Measurements from ENCODE around the gene TNIK. TPM values are rescaled to one million over a fixed set of nuclear protein-coding genes. Genes with fewer than 3 reads are reported as not detected.

TNIK gene
- polyA plus RNA-seq, 1 of the 3 experiments (the other 2 are of a cell fraction) = 19.4 TPM

- no peak for TF ChIP-seq USF2 (IDR thresholded peaks at IDR 0.05; ENCODE audit: borderline replicate concordance, low read depth, low read length)
- TF ChIP-seq PBX3 (IDR thresholded peaks at IDR 0.05) = no peak
- no peak for TF ChIP-seq GABPA (IDR thresholded peaks at IDR 0.05; ENCODE audit: low read depth)
- peak overlapping the region in 1 of 2 experiments; percentile 92; a peak in 2 of 4 replicates for H3K27ac ChIP-seq (ENCODE audit: low read depth in 2 of 2, low read length in 1 of 2)
- H3K27me3 ChIP-seq (ENCODE audit: insufficient read depth) = no peaks in the 10 kb centered on the region
- no peak overlapping the region for H3K9ac ChIP-seq
- H3K4me3 ChIP-seq (ENCODE audit: low read depth in 2 of 2, low read length in 1 of 2) = no peak overlapping the region
- H3K4me1 ChIP-seq (ENCODE audit: control insufficient read depth in 1 of 2, insufficient read depth in 2 of 2, low read depth in 1 of 2, low read length in 1 of 2) = peaks cover 0 to 7% of the 10 kb centered on the region in 2 experiments; a peak in 2 of 4 replicates
- H3K9me2 ChIP-seq = no peaks in the 10 kb centered on the region
- peaks cover 79% of the 10 kb centered on the region for H3K79me2 ChIP-seq (ENCODE audit: insufficient read depth)
- H3F3A ChIP-seq (replicated peaks; ENCODE audit: insufficient read depth) = peaks cover 24% of the 10 kb centered on the region
- peaks cover 0 to 10% of the 10 kb centered on the region in 2 experiments for H3K36me3 ChIP-seq (replicated peaks in 1 of 2; ENCODE audit: control insufficient read depth in 1 of 2, insufficient read depth in 2 of 2, low read length in 1 of 2)
- 83% methylated on average over 1 of the region's 1 CpG for WGBS (ENCODE audit: low lambda C conversion rate)
- no peaks in the 10 kb centered on the region for H3K9me3 ChIP-seq
- ChIA-PET CTCF (interaction anchor here (1.2 to 2.8 kb wide), 2 partner anchors 9 to 14 kb away, joined by 3 to 8 read pairs; partner anchors contain the start of gene TNIK), POLR2A (no interaction called here)
- H4K20me1 ChIP-seq (ENCODE audit: insufficient read depth) = no peaks in the 10 kb centered on the region
- DNase-seq = no peak
- H2AFZ ChIP-seq (ENCODE audit: low read depth) = no peak overlapping the region
- 0 out of 2 replicates have a peak overlapping the region, but pooled peaks have one; percentile 14 for H3K4me2 ChIP-seq
These were observed 13.9 kb downstream of the TNIK start for GRCh38 chr3:171446301-171446700.

- ChIA-PET POLR2A (no interaction called here), CTCF (interaction anchor here (1.2 to 2.8 kb wide), 2 partner anchors 10 to 15 kb away, joined by 3 to 8 read pairs; partner anchors contain the start of gene TNIK)
- Histone ChIP-seq H3K4me3 (ENCODE audit: low read depth in 2 of 2, low read length in 1 of 2) (no peak overlapping the region), H3K9me3 (no peaks in the 10 kb centered on the region), H3K4me1 (ENCODE audit: control insufficient read depth in 1 of 2, insufficient read depth in 2 of 2, low read depth in 1 of 2, low read length in 1 of 2) (peaks cover 0 to 7% of the 10 kb centered on the region in 2 experiments; a peak in 2 of 4 replicates), H3K27ac (ENCODE audit: low read depth in 2 of 2, low read length in 1 of 2) (peak overlapping the region in 1 of 2 experiments; percentile 92; a peak in 2 of 4 replicates), H4K20me1 (ENCODE audit: insufficient read depth) (no peaks in the 10 kb centered on the region), H3K27me3 (ENCODE audit: insufficient read depth) (no peaks in the 10 kb centered on the region), H3K4me2 (peak overlapping the region; percentile 23; the same call in 1 of the 2 replicates), H3K79me2 (ENCODE audit: insufficient read depth) (peaks cover 79% of the 10 kb centered on the region), H2AFZ (ENCODE audit: low read depth) (no peak overlapping the region), H3K36me3 (replicated peaks in 1 of 2; ENCODE audit: control insufficient read depth in 1 of 2, insufficient read depth in 2 of 2, low read length in 1 of 2) (peaks cover 0 to 10% of the 10 kb centered on the region in 2 experiments), H3F3A (replicated peaks; ENCODE audit: insufficient read depth) (peaks cover 24% of the 10 kb centered on the region), H3K9me2 (no peaks in the 10 kb centered on the region), H3K9ac (0 out of 2 replicates have a peak overlapping the region, but pooled peaks have one; percentile 7)
- WGBS (ENCODE audit: low lambda C conversion rate) = 59% methylated on average over 6 of the region's 6 CpGs
- DNase-seq = no peak
- TF ChIP-seq USF2 (IDR thresholded peaks at IDR 0.05; ENCODE audit: borderline replicate concordance, low read depth, low read length) (no peak), EP300 (IDR thresholded peaks at IDR 0.05; ENCODE audit: borderline replicate concordance in 1 of 2, low read depth in 1 of 2, low read length in 1 of 2) (peak in 1 of 2 experiments; percentile 61; a peak in 1 of 4 replicates), POLR2AphosphoS5 (IDR thresholded peaks at IDR 0.05; ENCODE audit: low read depth, low read length) (no peak), RXRA (IDR thresholded peaks at IDR 0.05; ENCODE audit: borderline replicate concordance, low read depth) (no peak), NFIC (IDR thresholded peaks at IDR 0.05; ENCODE audit: borderline replicate concordance) (peak; percentile 43; the same call in 1 of the 2 replicates), FOSL2 (IDR thresholded peaks at IDR 0.05; ENCODE audit: borderline replicate concordance, low read depth) (peak; percentile 32; the same call in 1 of the 2 replicates), USF1 (IDR thresholded peaks at IDR 0.05; ENCODE audit: borderline replicate concordance, low read depth) (no peak), JUND (IDR thresholded peaks at IDR 0.05) (peak; percentile 51), TCF12 (IDR thresholded peaks at IDR 0.05) (peak; percentile 48)
These were observed 14.5 kb downstream of the TNIK start for GRCh38 chr3:171445620-171446204.
